H1 (cell line): ENCODE measurements around the gene DNAJC16.

Experiments
- EP300 ChIP-seq, 2 experiments: IDR thresholded peaks; 1 replicate in 1 of 2; 2 replicates in 1 of 2; pipeline ENCODE4 v1.6.1; 2011 to 2012; ENCODE audit warnings: low read depth in 2 of 2, low read length in 2 of 2, mild to moderate bottlenecking in 2 of 2, borderline replicate concordance in 1 of 2, inconsistent platforms in 1 of 2, moderate library complexity in 1 of 2
- EZH2 ChIP-seq: fragments of 200-600 bp; sonication (generic); IDR thresholded peaks from 2 replicates; pipeline ENCODE4 v1.7.1; 2012; ENCODE audit warnings: low read depth, mild to moderate bottlenecking, moderate library complexity, low read length, inconsistent platforms; ENCODE audit not compliant: severe bottlenecking
- FOSL1 ChIP-seq: IDR thresholded peaks from 2 replicates; pipeline ENCODE4 v1.6.1; 2011; ENCODE audit warnings: mild to moderate bottlenecking, low read depth, low read length, moderate library complexity; ENCODE audit not compliant: insufficient read depth
- GABPA ChIP-seq: IDR thresholded peaks from 2 replicates; pipeline ENCODE4 v1.6.1; 2011; ENCODE audit warnings: mild to moderate bottlenecking, low read length, moderate library complexity, borderline replicate concordance; ENCODE audit not compliant: insufficient read depth
- POLR2A ChIP-seq, 2 experiments: IDR thresholded peaks; 1 replicate in 1 of 2; 2 replicates in 1 of 2; pipeline ENCODE4 v1.6.1; 2011; ENCODE audit warnings: low read depth in 2 of 2, low read length in 2 of 2, mild to moderate bottlenecking in 2 of 2; ENCODE audit errors: control extremely low read depth in 1 of 2
- POLR2AphosphoS5 ChIP-seq: IDR thresholded peaks from 2 replicates; pipeline ENCODE4 v1.6.1; 2011; ENCODE audit warnings: low read depth, low read length
- RFX5 ChIP-seq: IDR thresholded peaks from 2 replicates; pipeline ENCODE4 v1.6.1; 2011; ENCODE audit warnings: low read depth, low read length, improper control_type of control experiment, borderline replicate concordance
- RXRA ChIP-seq: IDR thresholded peaks from 2 replicates; pipeline ENCODE4 v1.6.1; 2011; ENCODE audit warnings: low read depth, mild to moderate bottlenecking, low read length, moderate library complexity; ENCODE audit not compliant: insufficient read depth
- SP4 ChIP-seq: IDR thresholded peaks from 2 replicates; pipeline ENCODE4 v1.6.1; 2012; ENCODE audit warnings: low read length, inconsistent platforms
- TF ChIP-seq, protein P1 (sequence below), 3 experiments: IDR thresholded peaks; 1 replicate in 2 of 3; 2 replicates in 1 of 3; pipeline versions ENCODE4 v1.5.1 to v1.6.1; 2011; ENCODE audit warnings: low read length in 3 of 3, mild to moderate bottlenecking in 3 of 3, inconsistent platforms in 2 of 3, low read depth in 1 of 3, moderate library complexity in 1 of 3; ENCODE audit not compliant: insufficient read depth in 1 of 3; ENCODE audit errors: control extremely low read depth in 1 of 3
- TF ChIP-seq, protein P2 (sequence below): IDR thresholded peaks from 2 replicates; pipeline ENCODE4 v1.6.1; 2012; ENCODE audit warnings: inconsistent platforms

DNA sequence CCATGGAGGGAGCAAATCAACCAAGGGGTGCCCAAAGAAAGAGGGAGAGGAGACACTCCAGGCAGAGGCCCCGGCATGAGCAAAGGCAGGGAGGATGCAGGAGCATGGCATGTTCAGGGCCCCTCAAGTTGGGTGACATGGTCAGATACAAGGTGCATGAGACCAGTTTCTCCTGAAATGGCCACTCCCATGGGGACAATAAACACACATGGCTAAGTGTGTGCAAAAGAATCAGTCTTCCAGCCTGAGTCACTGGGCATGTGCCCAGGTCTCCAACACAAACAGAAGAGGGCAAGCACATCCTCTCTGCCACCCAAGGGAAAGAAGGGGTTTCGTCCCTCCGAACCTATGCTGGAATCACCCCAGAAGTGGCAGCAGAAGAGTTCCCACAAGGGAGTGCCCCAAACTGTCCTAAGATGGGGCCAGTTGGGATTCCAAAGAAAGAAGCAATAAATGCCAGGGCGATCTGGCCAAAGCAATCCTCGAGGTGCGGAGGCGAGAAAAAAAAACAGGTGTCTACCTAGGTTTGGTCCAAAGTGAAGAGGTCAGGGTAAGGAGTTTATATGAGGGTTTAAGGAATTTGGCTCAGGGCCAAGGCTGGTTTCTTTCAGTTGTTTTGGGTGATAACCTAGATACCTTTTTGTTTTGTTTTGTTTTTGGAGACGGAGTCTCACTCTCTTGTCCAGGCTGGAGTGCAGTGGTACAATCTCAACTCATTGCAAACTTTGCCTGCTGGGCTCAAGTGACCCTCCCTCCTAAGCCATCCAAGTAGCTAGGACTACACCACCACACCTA is 15.8 kb upstream of the DNAJC16 start:
- TF ChIP-seq RXRA (no peak), EZH2 (no peak), POLR2A (IDR thresholded peaks at IDR 0.05; ENCODE audit: control extremely low read depth in 1 of 2, low read depth in 2 of 2, low read length in 2 of 2) (no peak), SP4 (no peak), FOSL1 (no peak), EP300 (IDR thresholded peaks at IDR 0.05; ENCODE audit: borderline replicate concordance in 1 of 2, low read depth in 2 of 2, low read length in 2 of 2) (no peak), POLR2AphosphoS5 (no peak), RFX5 (no peak), GABPA (no peak)
- TF ChIP-seq, protein P1, sequence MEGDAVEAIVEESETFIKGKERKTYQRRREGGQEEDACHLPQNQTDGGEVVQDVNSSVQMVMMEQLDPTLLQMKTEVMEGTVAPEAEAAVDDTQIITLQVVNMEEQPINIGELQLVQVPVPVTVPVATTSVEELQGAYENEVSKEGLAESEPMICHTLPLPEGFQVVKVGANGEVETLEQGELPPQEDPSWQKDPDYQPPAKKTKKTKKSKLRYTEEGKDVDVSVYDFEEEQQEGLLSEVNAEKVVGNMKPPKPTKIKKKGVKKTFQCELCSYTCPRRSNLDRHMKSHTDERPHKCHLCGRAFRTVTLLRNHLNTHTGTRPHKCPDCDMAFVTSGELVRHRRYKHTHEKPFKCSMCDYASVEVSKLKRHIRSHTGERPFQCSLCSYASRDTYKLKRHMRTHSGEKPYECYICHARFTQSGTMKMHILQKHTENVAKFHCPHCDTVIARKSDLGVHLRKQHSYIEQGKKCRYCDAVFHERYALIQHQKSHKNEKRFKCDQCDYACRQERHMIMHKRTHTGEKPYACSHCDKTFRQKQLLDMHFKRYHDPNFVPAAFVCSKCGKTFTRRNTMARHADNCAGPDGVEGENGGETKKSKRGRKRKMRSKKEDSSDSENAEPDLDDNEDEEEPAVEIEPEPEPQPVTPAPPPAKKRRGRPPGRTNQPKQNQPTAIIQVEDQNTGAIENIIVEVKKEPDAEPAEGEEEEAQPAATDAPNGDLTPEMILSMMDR (IDR thresholded peaks at IDR 0.05; ENCODE audit: control extremely low read depth in 1 of 3, insufficient read depth in 1 of 3, low read depth in 1 of 3, low read length in 3 of 3), result no peak
- TF ChIP-seq, protein P2, sequence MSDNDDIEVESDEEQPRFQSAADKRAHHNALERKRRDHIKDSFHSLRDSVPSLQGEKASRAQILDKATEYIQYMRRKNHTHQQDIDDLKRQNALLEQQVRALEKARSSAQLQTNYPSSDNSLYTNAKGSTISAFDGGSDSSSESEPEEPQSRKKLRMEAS, result no peak
